Tibial nerve (tissue), 4 donors: ENCODE measurements around the gene RAB5B. TPM values are rescaled to one million over a fixed set of nuclear protein-coding genes. Genes with fewer than 3 reads are reported as not detected.
"Not testable (repeated sequence)": the region's sequence is repeated elsewhere in the genome, so short reads cannot be mapped to it uniquely, and the experiment has no call there.

Experiments
- DNase-seq, 2 donors: peaks; one replicate each; pipeline ENCODE4 v3.0.0-alpha.2; 2019; ENCODE audit warnings: low spot score in 2 of 2
- H3K27ac ChIP-seq, 4 donors: fragments of 200-600 bp; sonication (generic) in 3 of 4; one replicate each; pipeline ENCODE4 v1.5.1; 2017 to 2019; ENCODE audit warnings: mild to moderate bottlenecking in 1 of 4
- H3K27me3 ChIP-seq, 2 donors: fragments of 200-600 bp; sonication (generic) in 1 of 2; one replicate each; pipeline versions ENCODE4 v1.5.1 to v1.6.0; 2017 to 2019
- H3K36me3 ChIP-seq, 3 donors: fragments of 200-600 bp; sonication (generic); one replicate each; pipeline ENCODE4 v1.5.1; 2018 to 2019
- H3K4me1 ChIP-seq, 4 donors: fragments of 200-600 bp; sonication (generic) in 3 of 4; one replicate each; pipeline ENCODE4 v1.5.1; 2017 to 2019
- H3K4me3 ChIP-seq, 4 donors: fragments of 200-600 bp; sonication (generic) in 3 of 4; one replicate each; pipeline ENCODE4 v1.5.1; 2017 to 2019; ENCODE audit warnings: mild to moderate bottlenecking in 1 of 4, moderate library complexity in 1 of 4
- H3K9me3 ChIP-seq, 4 donors: fragments of 200-600 bp; sonication (generic) in 3 of 4; one replicate each; pipeline ENCODE4 v1.5.1; 2017 to 2019
- CTCF ChIP-seq, 5 experiments: fragments of 200-600 bp in 3 of 5; fragments of 450-650 bp in 2 of 5; sonication (generic) in 3 of 5; IDR thresholded peaks; one replicate each; pipeline ENCODE4 v1.5.1; 2016 to 2019; ENCODE audit warnings: antibody characterized with exemption in 5 of 5, mild to moderate bottlenecking in 3 of 5, moderate library complexity in 2 of 5
- EP300 ChIP-seq, 2 donors: sonication (generic); formaldehyde crosslinking; IDR thresholded peaks; one replicate each; pipeline ENCODE4 v1.6.1; 2017; ENCODE audit warnings: antibody characterized with exemption in 2 of 2, mild to moderate bottlenecking in 1 of 2
- POLR2A ChIP-seq, 2 donors: fragments of 450-650 bp; IDR thresholded peaks; one replicate each; pipeline ENCODE4 v1.6.1; 2017; ENCODE audit warnings: antibody characterized with exemption in 2 of 2, mild to moderate bottlenecking in 2 of 2, moderate library complexity in 2 of 2
- WGBS, 2 donors: methylation state at CpG; one replicate each; pipeline ENCODE4 v1.1.5; 2018; 5-methylcytosine and 5-hydroxymethylcytosine counted together
- total RNA-seq, 4 donors: library from RNA; depleted of rRNA; stranded (reverse); fragments of >200 nt; gene quantifications; one replicate each; pipeline ENCODE4 v1.1.0, GENCODE V29; 2016

Gene RAB5B
- total RNA-seq, 4 donors from 2014 or later: 71.7 to 111 (median 83.0) TPM

GRCh38 chr12:55995366-55995765 lies 21.5 kb downstream of the RAB5B start:
- Histone ChIP-seq H3K36me3 (peaks cover 0 to 69% (median 31%) of the 10 kb centered on the region in 3 donors), H3K4me3 (no peak overlapping the region), H3K27me3 (no peaks in the 10 kb centered on the region), H3K9me3 (no peaks in the 10 kb centered on the region), H3K27ac (peak overlapping the region in 1 of 4 donors; percentile 83), H3K4me1 (peaks cover 0 to 22% (median 9%) of the 10 kb centered on the region in 4 donors)
- DNase-seq: no peak
- TF ChIP-seq EP300 (IDR thresholded peaks at IDR 0.05): no peak
- TF ChIP-seq CTCF (IDR thresholded peaks at IDR 0.05): no peak
- TF ChIP-seq POLR2A (IDR thresholded peaks at IDR 0.05): no peak
- 73 to 79% methylated on average over 8 of the region's 8 CpGs for WGBS, 2 donors

GRCh38 chr12:55996201-55996714 lies 22.4 kb downstream of the RAB5B start:
- TF ChIP-seq CTCF (IDR thresholded peaks at IDR 0.05): peak; percentile 79 to 93 (median 84)
- TF ChIP-seq POLR2A (IDR thresholded peaks at IDR 0.05): no peak
- no peaks in the 10 kb centered on the region for H3K9me3 ChIP-seq
- peak; percentile 26 to 52 for DNase-seq
- peak overlapping the region; percentile 75 to 92 (median 82) for H3K27ac ChIP-seq
- H3K4me1 ChIP-seq: peaks cover 0 to 22% (median 9%) of the 10 kb centered on the region in 4 donors
- WGBS, 2 donors: 19 to 23% methylated on average over 14 of the region's 14 CpGs
- H3K4me3 ChIP-seq: peak overlapping the region; percentile 38 to 72 (median 50)
- H3K27me3 ChIP-seq: no peaks in the 10 kb centered on the region
- H3K36me3 ChIP-seq: peaks cover 0 to 65% (median 23%) of the 10 kb centered on the region in 3 donors

- H3K4me1 ChIP-seq: peaks cover 0 to 22% (median 9%) of the 10 kb centered on the region in 4 donors
These were observed 23.0 kb downstream of the RAB5B start, which contains the start of gene SUOX for GRCh38 chr12:55996715-55997534. TSS of gene SUOX (plus strand) at chr12:55997276. CDS start at chr12:56002222, 4,946 bp downstream.

GRCh38 chr12:55997535-55997859 lies 23.6 kb downstream of the RAB5B start:
- TF ChIP-seq CTCF (IDR thresholded peaks at IDR 0.05) (no peak), EP300 (IDR thresholded peaks at IDR 0.05) (no peak), POLR2A (IDR thresholded peaks at IDR 0.05) (no peak)
- Histone ChIP-seq H3K36me3 (peaks cover 0 to 65% (median 12%) of the 10 kb centered on the region in 3 donors), H3K4me3 (peak overlapping the region; percentile 38 to 72 (median 51)), H3K27ac (peak overlapping the region; percentile 75 to 92 (median 82)), H3K27me3 (no peaks in the 10 kb centered on the region), H3K4me1 (peaks cover 0 to 22% (median 9%) of the 10 kb centered on the region in 4 donors), H3K9me3 (no peaks in the 10 kb centered on the region)
- WGBS, 2 donors: 0 to 8% methylated on average over 3 of the region's 5 CpGs
- DNase-seq: no peak

More at GRCh38 chr12:55996715-55997534, 23.0 kb downstream of the RAB5B start, which contains the start of gene SUOX:
- peak; percentile 94 to 95 for DNase-seq
- peak within 1 kb of the TSS; percentile 75 to 92 (median 82) for H3K27ac ChIP-seq
- peaks cover 0 to 65% (median 18%) of the 10 kb centered on the region in 3 donors for H3K36me3 ChIP-seq
- no peaks in the 10 kb centered on the region for H3K27me3 ChIP-seq
- WGBS, 2 donors: 1 to 3% methylated on average over 12 to 24 of the region's 27 CpGs
- peak within 1 kb of the TSS; percentile 38 to 72 (median 51) for H3K4me3 ChIP-seq
- TF ChIP-seq CTCF (IDR thresholded peaks at IDR 0.05) (peak in 2 of 5 experiments; percentile 8 to 35), POLR2A (IDR thresholded peaks at IDR 0.05) (peak; percentile 6 to 58), EP300 (IDR thresholded peaks at IDR 0.05) (peak; percentile 41 to 73)
- no peaks in the 10 kb centered on the region for H3K9me3 ChIP-seq

- H3K9me3 ChIP-seq, H3K27ac ChIP-seq, H3K27me3 ChIP-seq, DNase-seq, H3K4me3 ChIP-seq: not testable (repeated sequence)
- H3K4me1 ChIP-seq: peaks cover 0 to 22% (median 9%) of the 10 kb centered on the region in 4 donors
- WGBS, 2 donors: 73 to 83% methylated on average over 6 of the region's 6 CpGs
- peaks cover 0 to 64% (median 0%) of the 10 kb centered on the region in 3 donors for H3K36me3 ChIP-seq
These were observed 25.6 kb downstream of the RAB5B start for GRCh38 chr12:55999522-55999921.

GRCh38 chr12:55999999-56000540 lies 26.2 kb downstream of the RAB5B start:
- H3K9me3 ChIP-seq, DNase-seq, H3K27me3 ChIP-seq, H3K4me3 ChIP-seq, H3K27ac ChIP-seq: not testable (repeated sequence)
- Histone ChIP-seq H3K36me3 (peaks cover 0 to 62% (median 0%) of the 10 kb centered on the region in 3 donors), H3K4me1 (peaks cover 0 to 22% (median 9%) of the 10 kb centered on the region in 4 donors)
- 94 to 100% methylated on average over 6 to 27 of the region's 33 CpGs for WGBS, 2 donors
